Astrocyte (in vitro differentiated cells and primary cell): ENCODE data around the gene CHIC2. TPM values are rescaled to one million over a fixed set of nuclear protein-coding genes. Genes with fewer than 3 reads are reported as not detected.

ENCODE experiments used
- DNase-seq: peaks from one replicate; pipeline ENCODE4 v3.0.0-alpha.2; 2010; ENCODE audit warnings: low read depth
- FAIRE-seq: peaks from 2 replicates; lab custom pipeline; 2011; peaks lifted over from hg19 to GRCh38; lab: Jason Lieb, UNC
- H2AFZ ChIP-seq: 2 replicates; pipeline ENCODE4 v1.6.0; 2012; ENCODE audit warnings: low read depth, low read length, inconsistent platforms
- H3K27ac ChIP-seq: 2 replicates; pipeline ENCODE4 v1.5.1; 2011; ENCODE audit warnings: low read depth, low read length, inconsistent platforms
- H3K27me3 ChIP-seq: 2 replicates; pipeline ENCODE4 v1.6.0; 2011; ENCODE audit warnings: low read length, inconsistent platforms; ENCODE audit not compliant: insufficient read depth
- H3K36me3 ChIP-seq: 2 replicates; pipeline ENCODE4 v1.5.1; 2011; ENCODE audit warnings: low read length, inconsistent platforms; ENCODE audit not compliant: insufficient read depth
- H3K4me1 ChIP-seq: 2 replicates; pipeline ENCODE4 v1.5.1; 2011; ENCODE audit warnings: low read length, inconsistent platforms; ENCODE audit not compliant: insufficient read depth
- H3K4me2 ChIP-seq: 2 replicates; pipeline ENCODE4 v1.6.0; 2012; ENCODE audit warnings: low read length, inconsistent platforms
- H3K4me3 ChIP-seq: 2 replicates; pipeline ENCODE4 v1.5.1; 2011; ENCODE audit warnings: low read depth, mild to moderate bottlenecking, low read length, inconsistent platforms; ENCODE audit not compliant: insufficient read depth
- H3K79me2 ChIP-seq: 2 replicates; pipeline ENCODE4 v1.6.0; 2012; ENCODE audit warnings: mild to moderate bottlenecking, low read length, inconsistent platforms; ENCODE audit not compliant: insufficient read depth
- H3K9ac ChIP-seq: 2 replicates; pipeline ENCODE4 v1.6.0; 2012; ENCODE audit warnings: mild to moderate bottlenecking, low read length, inconsistent platforms
- H3K9me3 ChIP-seq: 2 replicates; pipeline ENCODE4 v1.5.1; 2012; ENCODE audit warnings: low read depth, mild to moderate bottlenecking, low read length, inconsistent platforms; ENCODE audit not compliant: insufficient read depth
- H4K20me1 ChIP-seq: 2 replicates; pipeline ENCODE4 v1.6.0; 2012; ENCODE audit warnings: low read length, inconsistent platforms; ENCODE audit not compliant: insufficient read depth
- H3K27ac Mint-ChIP-seq: one replicate; pipeline ENCODE4 v1.8.0; 2021; ENCODE audit warnings: mild to moderate bottlenecking, mixed read lengths; ENCODE audit not compliant: unreplicated experiment
- H3K27me3 Mint-ChIP-seq: one replicate; pipeline ENCODE4 v1.8.0; 2021; ENCODE audit warnings: low read depth, mixed read lengths; ENCODE audit not compliant: unreplicated experiment
- H3K36me3 Mint-ChIP-seq: one replicate; pipeline ENCODE4 v1.8.0; 2021; ENCODE audit warnings: low read depth, mixed read lengths; ENCODE audit not compliant: unreplicated experiment
- H3K4me1 Mint-ChIP-seq: one replicate; pipeline ENCODE4 v1.8.0; 2021; ENCODE audit warnings: low read depth, mixed read lengths; ENCODE audit not compliant: unreplicated experiment
- H3K4me3 Mint-ChIP-seq: one replicate; pipeline ENCODE4 v1.8.0; 2021; ENCODE audit warnings: mild to moderate bottlenecking, moderate library complexity, mixed read lengths; ENCODE audit not compliant: unreplicated experiment
- H3K9me3 Mint-ChIP-seq: one replicate; pipeline ENCODE4 v1.8.0; 2021; ENCODE audit warnings: mild to moderate bottlenecking, mixed read lengths; ENCODE audit not compliant: unreplicated experiment
- CTCF ChIP-seq: IDR thresholded peaks from 2 replicates; pipeline ENCODE4 v1.5.1; 2011; ENCODE audit warnings: low read depth, mild to moderate bottlenecking, inconsistent platforms, low read length, moderate library complexity; ENCODE audit not compliant: insufficient read depth
- EZH2 ChIP-seq: IDR thresholded peaks from 2 replicates; pipeline ENCODE4 v1.6.1; 2012; ENCODE audit warnings: mild to moderate bottlenecking, low read length, inconsistent platforms; ENCODE audit not compliant: insufficient read depth
- total RNA-seq: library from RNA; stranded (reverse); gene quantifications from 2 replicates; pipeline ENCODE4 v1.2.1, GENCODE V29; 2021

The CHIC2 gene
- total RNA-seq, 1 donor from 2014 or later: 38.2 TPM

GRCh38 chr4:53961351-53961750 lies 103.1 kb downstream of the CHIC2 start:
- Histone ChIP-seq H3K4me1 (peaks cover 26% of the 10 kb centered on the region), H3K9ac (no peak overlapping the region), H3K4me2 (no peak overlapping the region), H2AFZ (no peak overlapping the region), H4K20me1 (no peaks in the 10 kb centered on the region), H3K4me3 (no peak overlapping the region), H3K9me3 (no peaks in the 10 kb centered on the region), H3K36me3 (no peaks in the 10 kb centered on the region), H3K27ac (no peak overlapping the region), H3K27me3 (no peaks in the 10 kb centered on the region), H3K79me2 (no peaks in the 10 kb centered on the region)
- H3K4me3 Mint-ChIP-seq: no peak overlapping the region
- H3K9me3 Mint-ChIP-seq: no peaks in the 10 kb centered on the region
- H3K4me1 Mint-ChIP-seq: peaks cover 43% of the 10 kb centered on the region
- DNase-seq: peak; percentile 39
- no peaks in the 10 kb centered on the region for H3K36me3 Mint-ChIP-seq
- peak; percentile 39 for FAIRE-seq
- TF ChIP-seq CTCF (no peak), EZH2 (no peak)
- H3K27me3 Mint-ChIP-seq: no peaks in the 10 kb centered on the region
- peak overlapping the region; percentile 91 for H3K27ac Mint-ChIP-seq

- H3K4me1 ChIP-seq: peaks cover 26% of the 10 kb centered on the region
- no peak overlapping the region for H3K4me3 ChIP-seq
- Mint-ChIP-seq H3K4me1 (peaks cover 47% of the 10 kb centered on the region), H3K4me3 (no peak overlapping the region), H3K36me3 (no peaks in the 10 kb centered on the region), H3K27ac (peak overlapping the region; percentile 0), H3K27me3 (no peaks in the 10 kb centered on the region), H3K9me3 (no peaks in the 10 kb centered on the region)
- no peaks in the 10 kb centered on the region for H3K79me2 ChIP-seq
- TF ChIP-seq EZH2: no peak
- TF ChIP-seq CTCF: no peak
- no peak overlapping the region for H3K4me2 ChIP-seq
- H3K27ac ChIP-seq: no peak overlapping the region
- H4K20me1 ChIP-seq: no peaks in the 10 kb centered on the region
- H3K9me3 ChIP-seq: no peaks in the 10 kb centered on the region
- no peak overlapping the region for H2AFZ ChIP-seq
- DNase-seq: no peak
- no peaks in the 10 kb centered on the region for H3K27me3 ChIP-seq
- no peak overlapping the region for H3K9ac ChIP-seq
- no peaks in the 10 kb centered on the region for H3K36me3 ChIP-seq
- no peak for FAIRE-seq
These were observed 103.6 kb downstream of the CHIC2 start for GRCh38 chr4:53960843-53961242.

Other genes starting within 250 kb of the CHIC2 start
- gene GSX2, start 35.6 kb upstream of the CHIC2 start, total RNA-seq: 1.1 and 1.7 TPM in 2 replicates
- 9.2 and 12.6 TPM in 2 replicates for gene PDGFRA, start 164.7 kb upstream of the CHIC2 start, total RNA-seq